DMS 273 (cell line): ENCODE measurements around the gene SDR42E2.
A peak's percentile ranks its signal among the peaks of the same experiment; 100 is the strongest.
"Not testable (repeated sequence)": the region's sequence is repeated elsewhere in the genome, so short reads cannot be mapped to it uniquely, and the experiment has no call there.

Source experiments
- DNase-seq: peaks from one replicate; lab custom pipeline; 2025; ENCODE audit not compliant: unreplicated experiment; lab: John Stamatoyannopoulos, UW

SDR42E2 gene

GRCh38 chr16:22161999-22162655 is at the start of gene SDR42E2:
SDR42E2 (plus strand) TSS chr16:22162506; CDS start chr16:22165583, 3,077 bp downstream.
- DNase-seq, result peak; percentile 32

GRCh38 chr16:22116095-22116700 is 46.1 kb upstream of the SDR42E2 start:
- no peak for DNase-seq

DNA sequence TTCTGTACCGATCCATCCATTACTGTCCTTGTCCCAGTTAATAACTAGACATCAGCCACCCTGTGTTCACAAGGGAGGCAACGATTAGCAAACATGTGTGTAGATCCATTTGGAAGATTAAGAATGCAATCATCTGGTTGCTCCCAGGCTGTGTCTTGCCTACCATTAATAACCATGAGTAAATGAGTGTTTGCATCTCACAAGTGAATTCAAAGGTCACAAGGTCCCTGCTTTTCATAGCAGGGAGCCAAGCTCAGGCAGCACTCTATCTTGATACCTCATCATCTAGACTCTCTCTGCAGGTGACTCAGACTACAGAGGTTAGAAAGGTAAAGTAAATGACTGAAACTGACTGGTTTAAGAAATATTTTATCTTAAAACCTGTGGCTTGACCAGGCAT is 44.7 kb upstream of the SDR42E2 start:
- no peak for DNase-seq

- no peak for DNase-seq
These were observed 41.9 kb upstream of the SDR42E2 start for GRCh38 chr16:22120440-22120839.

DNA sequence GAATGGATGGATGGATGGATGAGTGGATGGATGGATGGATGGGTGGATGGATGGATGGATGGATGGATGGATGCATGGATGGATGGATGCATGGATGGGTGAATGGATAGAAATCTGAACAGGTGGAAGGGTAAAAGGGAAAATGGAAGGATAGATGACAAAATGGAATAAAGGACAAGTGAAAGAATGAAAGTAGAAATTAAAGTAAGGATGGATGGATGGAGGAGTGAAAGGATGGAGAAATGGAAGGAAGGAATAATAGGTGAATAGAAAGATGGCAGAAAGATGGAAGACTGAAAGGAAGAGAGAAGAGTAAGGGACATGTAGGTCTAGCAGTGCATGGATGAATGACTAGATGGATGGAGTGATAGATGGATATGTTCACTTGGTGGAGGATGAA is 40.1 kb upstream of the SDR42E2 start:
- no peak for DNase-seq

DNA sequence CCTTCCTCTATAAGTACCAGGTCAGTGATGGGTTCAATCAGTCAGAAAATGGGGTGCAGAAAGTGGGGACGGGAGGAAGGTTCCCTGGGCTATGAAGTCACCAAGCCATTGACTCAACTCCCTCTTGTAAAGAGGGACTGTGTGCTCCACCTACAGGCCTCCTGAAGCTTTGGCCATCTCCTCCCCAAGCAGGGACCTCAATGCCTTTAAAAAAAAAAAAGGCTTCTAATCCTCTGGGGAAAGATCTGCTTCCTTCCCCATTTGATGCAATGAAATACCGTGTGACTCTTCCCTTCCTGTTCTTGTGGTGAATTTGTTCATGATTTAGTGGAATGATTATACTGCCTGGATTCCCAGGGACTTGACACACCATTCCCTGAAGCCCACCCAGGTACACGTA is 39.2 kb upstream of the SDR42E2 start:
- DNase-seq, result peak; percentile 22

DNA sequence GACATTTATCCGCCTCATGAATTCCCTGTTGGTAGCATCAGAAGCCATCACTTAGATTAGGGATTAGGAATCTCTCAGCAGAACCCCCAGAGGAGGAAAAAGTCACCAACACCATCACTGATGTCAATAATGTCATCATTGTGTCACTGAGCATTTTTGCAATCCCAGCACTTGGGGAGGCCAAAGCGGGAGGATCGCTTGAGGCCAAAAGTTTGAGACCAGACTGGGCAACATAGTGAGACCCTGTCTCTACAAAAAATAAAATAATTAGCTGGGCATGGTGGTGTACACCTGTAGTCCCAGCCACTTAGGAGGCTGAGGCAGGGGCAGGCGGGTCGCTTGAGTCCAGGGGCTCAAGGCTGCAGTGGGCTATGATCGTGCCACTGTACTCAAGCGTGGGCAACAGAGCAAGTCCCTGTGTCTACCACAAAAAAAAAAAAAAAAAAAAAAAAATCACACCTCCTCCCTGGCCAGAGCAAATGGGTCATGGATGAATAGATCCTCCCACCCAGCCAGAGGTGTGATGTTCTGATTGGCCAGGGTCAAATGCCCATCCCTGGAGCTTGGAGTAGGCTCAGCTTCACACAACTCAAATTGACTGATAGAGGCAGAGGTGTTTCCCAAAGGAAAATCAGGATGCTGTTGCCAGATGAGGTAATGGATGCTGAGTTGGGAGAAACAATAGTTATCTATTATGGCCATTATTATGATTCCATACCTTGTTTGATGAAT is 38.4 kb upstream of the SDR42E2 start:
- DNase-seq, result no peak

DNA sequence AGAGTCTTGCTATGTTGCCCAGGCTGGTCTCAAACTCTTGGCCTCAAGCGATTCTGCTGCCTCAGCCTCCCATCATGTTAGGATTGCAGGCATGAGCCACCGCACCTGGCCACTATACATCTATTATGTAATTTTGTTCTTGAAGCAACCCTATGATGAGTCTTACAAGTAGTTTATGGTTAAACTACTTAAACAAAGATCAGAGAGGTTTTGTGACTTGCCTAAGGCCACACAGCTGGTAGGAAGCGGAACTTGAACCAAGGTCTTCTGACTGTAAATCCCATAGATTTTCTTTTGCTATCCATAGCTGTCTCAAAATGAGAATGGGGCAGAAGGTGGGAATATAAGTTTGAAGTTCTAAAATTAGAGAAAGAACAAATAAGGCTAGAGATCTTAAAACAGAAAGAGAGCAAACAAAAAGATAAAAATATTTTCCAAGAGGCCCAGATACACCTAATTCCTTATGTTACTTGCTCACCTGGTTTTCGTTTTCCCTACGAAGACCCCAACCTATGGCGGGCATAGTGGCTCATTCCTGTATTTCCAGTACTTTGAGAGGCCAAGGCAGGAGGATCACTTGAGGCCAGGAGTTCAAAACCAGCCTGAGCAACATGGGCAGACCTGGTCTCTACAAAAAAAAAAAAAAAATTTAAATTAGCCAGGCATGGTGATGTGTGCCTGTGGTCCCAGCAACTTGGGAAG is 37.6 kb upstream of the SDR42E2 start:
- no peak for DNase-seq

- DNase-seq, result no peak
These were observed 36.2 kb upstream of the SDR42E2 start for GRCh38 chr16:22126037-22126558.

DNA sequence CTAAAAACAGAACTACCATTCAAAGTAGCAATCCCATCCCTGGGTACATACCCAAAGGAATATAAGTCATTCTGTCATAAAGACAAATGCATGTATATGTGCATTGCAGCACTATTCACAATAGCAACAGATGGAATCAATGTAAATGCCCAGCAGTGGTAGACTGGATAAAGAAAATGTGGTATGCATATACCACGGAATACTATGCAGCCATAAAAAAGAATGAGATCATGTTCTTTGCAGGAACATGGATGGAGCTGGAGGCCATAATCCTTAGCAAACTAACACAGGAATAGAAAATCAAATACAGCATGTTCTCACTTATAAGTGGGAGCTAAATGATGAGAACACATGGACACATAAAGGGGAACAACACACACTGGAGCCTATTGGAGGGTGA is 33.8 kb upstream of the SDR42E2 start:
- not testable (repeated sequence) for DNase-seq

DNA sequence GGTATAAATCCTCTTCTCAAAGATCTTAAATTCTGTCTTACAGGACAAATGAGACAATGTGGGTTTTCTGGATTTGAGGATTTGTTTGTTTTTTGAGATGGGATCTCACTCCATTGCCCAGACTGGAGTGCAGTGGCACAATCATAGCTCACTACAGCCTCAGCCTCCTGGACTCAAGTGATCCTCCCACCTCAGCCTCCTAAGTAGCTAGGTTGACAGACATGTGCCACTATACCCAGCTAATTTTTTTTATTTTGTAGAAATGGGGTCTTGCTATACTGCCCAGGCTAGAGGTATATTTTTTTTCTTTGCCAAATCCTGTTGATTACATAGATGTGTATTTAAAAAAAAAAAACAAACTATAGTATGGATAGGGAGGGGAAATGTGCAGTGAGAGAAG is 31.8 kb upstream of the SDR42E2 start:
- DNase-seq, result no peak

- DNase-seq, result no peak
These were observed 29.5 kb upstream of the SDR42E2 start for GRCh38 chr16:22132801-22133200.

DNA sequence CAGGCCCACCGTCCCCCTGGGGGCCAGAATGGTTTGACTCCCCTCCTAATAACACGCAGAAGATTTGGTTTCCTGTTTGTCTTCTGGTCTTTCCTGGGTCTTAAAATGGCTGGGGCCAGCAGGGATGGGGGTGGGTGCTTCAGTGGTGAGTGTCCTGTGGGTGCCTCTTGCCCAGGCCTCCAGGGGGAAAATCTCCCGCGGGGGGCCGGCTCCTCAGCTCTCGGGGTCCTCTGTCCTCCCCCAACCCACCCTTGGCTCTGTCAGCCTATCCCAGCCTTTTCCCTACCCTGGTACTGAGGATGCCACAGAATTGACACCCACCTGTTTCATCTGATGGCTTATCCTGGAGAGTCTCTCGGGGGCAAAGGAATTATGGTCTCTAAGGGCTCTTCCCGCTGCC is 23.8 kb upstream of the SDR42E2 start:
- no peak for DNase-seq

DNA sequence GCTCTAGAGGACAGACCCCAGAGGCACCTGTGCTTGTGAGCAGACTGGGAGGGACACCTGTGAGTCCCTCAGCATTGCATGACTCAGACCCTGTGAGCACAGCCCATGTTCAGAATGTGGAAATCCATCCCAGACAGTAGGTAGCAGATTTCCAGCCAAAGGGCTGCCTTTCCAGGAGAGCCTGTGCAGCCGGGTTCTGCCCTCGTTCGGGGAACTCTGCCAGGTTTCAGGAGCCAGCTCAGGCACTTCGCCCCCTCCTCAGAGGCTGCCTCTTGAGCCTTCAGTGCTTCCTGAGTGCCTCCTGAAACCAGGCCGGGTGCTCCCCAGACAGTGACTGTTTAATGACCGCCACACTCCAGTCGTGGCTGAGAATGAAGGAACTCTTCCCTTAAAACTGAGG is 23.3 kb upstream of the SDR42E2 start:
- DNase-seq, result no peak

DNA sequence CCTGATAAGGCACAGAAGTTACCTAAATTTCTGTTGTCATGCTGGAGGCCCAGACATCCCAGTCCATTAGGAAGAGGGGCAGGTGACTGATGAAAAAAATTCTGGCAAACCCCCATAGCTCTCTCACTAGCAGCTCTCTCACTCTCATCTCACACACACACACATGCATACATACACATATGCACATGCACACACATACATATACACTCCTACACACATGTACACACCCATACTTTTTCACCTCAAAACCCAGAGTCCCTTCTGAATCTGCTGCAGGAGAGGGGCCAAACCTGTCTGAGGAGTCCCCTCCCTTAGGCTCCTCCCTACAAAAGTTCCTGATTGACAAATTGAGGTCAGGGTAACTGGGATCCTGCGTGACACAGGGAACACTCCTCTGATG is 22.6 kb upstream of the SDR42E2 start:
- no peak for DNase-seq

GRCh38 chr16:22141767-22142166 is 20.5 kb upstream of the SDR42E2 start:
- peak; percentile 71 for DNase-seq

GRCh38 chr16:22144520-22144919 is 17.8 kb upstream of the SDR42E2 start:
- DNase-seq, result no peak

GRCh38 chr16:22147853-22148252 is 14.5 kb upstream of the SDR42E2 start:
- DNase-seq, result no peak

- DNase-seq, result no peak
These were observed 10.9 kb upstream of the SDR42E2 start for GRCh38 chr16:22151246-22151998.

- no peak for DNase-seq
These were observed 10.0 kb upstream of the SDR42E2 start for GRCh38 chr16:22152316-22152715.

- not testable (repeated sequence) for DNase-seq
These were observed 9.2 kb upstream of the SDR42E2 start for GRCh38 chr16:22153078-22153477.
